Adrenal gland (tissue), 5 donors: Measurements from ENCODE around the gene KMT2C.
"Not testable (repeated sequence)": the region's sequence is repeated elsewhere in the genome, so short reads cannot be mapped to it uniquely, and the experiment has no call there.

Source experiments
- CTCF ChIP-seq, 6 experiments: fragments of 450-650 bp in 4 of 6; fragments of 200-600 bp in 2 of 6; sonication (generic) in 1 of 6; IDR thresholded peaks; 1 replicate in 5 of 6; 2 replicates in 1 of 6; pipeline versions ENCODE4 v1.5.1 to v1.8.0; 2016 to 2021; ENCODE audit warnings: antibody characterized with exemption in 6 of 6, mild to moderate bottlenecking in 2 of 6, moderate library complexity in 1 of 6
- POLR2A ChIP-seq, 2 donors: fragments of 450-650 bp; IDR thresholded peaks; one replicate each; pipeline ENCODE4 v1.6.1; 2017; ENCODE audit warnings: antibody characterized with exemption in 2 of 2, mild to moderate bottlenecking in 2 of 2, moderate library complexity in 1 of 2
- donor health status: DM: no; HTN: no; CAD: no.

GRCh38 chr7:152286219-152286618 is 149.6 kb downstream of the KMT2C start:
- TF ChIP-seq CTCF, POLR2A (IDR thresholded peaks at IDR 0.05): not testable (repeated sequence)
